GM12878 (cell line): ENCODE measurements around the gene RHBDD3.

ENCODE experiments used
- RFX5 ChIP-seq: IDR thresholded peaks from 2 replicates; pipeline ENCODE4 v1.6.1; 2011; ENCODE audit warnings: low read depth, low read length, improper control_type of control experiment
- SMC3 ChIP-seq: IDR thresholded peaks from 2 replicates; pipeline ENCODE4 v1.6.1; 2011; ENCODE audit warnings: low read length, improper control_type of control experiment, borderline replicate concordance

- TF ChIP-seq RFX5, result no peak
- TF ChIP-seq SMC3, result no peak
Observed at GRCh38 chr22:29277927-29278326, 10.1 kb upstream of the RHBDD3 start.
